MCF 10A (cell line): ENCODE measurements around the gene CCDC57. TPM values are rescaled to one million over a fixed set of nuclear protein-coding genes. Genes with fewer than 3 reads are reported as not detected.

ENCODE experiments used
- BruUV-seq: library from RNA; stranded (reverse); fragments of 400-500 nt; replicated peaks from 2 replicates; lab custom pipeline; 2021; lab: Mats Ljungman, UMichigan
- CTCF ChIA-PET: fragments of 300-600 bp; sonication (Branson Sonifier 250); formaldehyde crosslinking; extraction: SDS; loops from one replicate; lab custom pipeline; 2021; ENCODE audit warnings: antibody characterized with exemption, inconsistent platforms; lab: Yijun Ruan, JAX
- POLR2A ChIA-PET: fragments of 300-600, 350-650 bp; sonication (Branson Sonifier 250); formaldehyde crosslinking; extraction: SDS; loops from one replicate; lab custom pipeline; 2020; ENCODE audit warnings: antibody characterized with exemption, inconsistent platforms; lab: Yijun Ruan, JAX
- DNase-seq: peaks from one replicate; pipeline ENCODE4 v3.0.0-alpha.2; 2018; ENCODE audit not compliant: unreplicated experiment
- H3K27ac Mint-ChIP-seq: one replicate; pipeline ENCODE4 v1.8.0; 2022; ENCODE audit warnings: mild to moderate bottlenecking, low read depth, mixed read lengths; ENCODE audit not compliant: unreplicated experiment
- H3K27me3 Mint-ChIP-seq: one replicate; pipeline ENCODE4 v1.8.0; 2022; ENCODE audit warnings: mixed read lengths; ENCODE audit not compliant: insufficient read depth, unreplicated experiment
- H3K36me3 Mint-ChIP-seq: one replicate; pipeline ENCODE4 v1.8.0; 2022; ENCODE audit warnings: mild to moderate bottlenecking, moderate library complexity, mixed read lengths; ENCODE audit not compliant: insufficient read depth, unreplicated experiment
- H3K4me1 Mint-ChIP-seq: one replicate; pipeline ENCODE4 v1.8.0; 2022; ENCODE audit warnings: mixed read lengths; ENCODE audit not compliant: insufficient read depth, unreplicated experiment
- H3K4me3 Mint-ChIP-seq: one replicate; pipeline ENCODE4 v1.8.0; 2022; ENCODE audit warnings: mild to moderate bottlenecking, moderate library complexity, mixed read lengths; ENCODE audit not compliant: unreplicated experiment
- H3K9me3 Mint-ChIP-seq: one replicate; pipeline ENCODE4 v1.8.0; 2022; ENCODE audit warnings: mixed read lengths; ENCODE audit not compliant: unreplicated experiment
- CTCF ChIP-seq: fragments of 200-600 bp; IDR thresholded peaks from one replicate; pipeline ENCODE4 v1.8.0; 2022; ENCODE audit warnings: antibody characterized with exemption, mild to moderate bottlenecking; ENCODE audit not compliant: unreplicated experiment
- intact Hi-C: fragments of 100-400 bp; cut with micrococcal nuclease; formaldehyde crosslinking; loops from 2 replicates; pipeline ENCODE4 v1.14.1; 2022
- total RNA-seq: library from RNA; stranded (reverse); gene quantifications from 2 replicates; pipeline ENCODE4 v1.2.3, GENCODE V29; 2022

Gene CCDC57
- total RNA-seq, 1 experiment from 2014 or later = 86.8 TPM

- BruUV-seq = no TSS peak
- Mint-ChIP-seq H3K27ac (peak overlapping the region; percentile 86), H3K27me3 (no peaks in the 10 kb centered on the region), H3K36me3 (peaks cover 29% of the 10 kb centered on the region), H3K9me3 (no peaks in the 10 kb centered on the region), H3K4me1 (peaks cover 17% of the 10 kb centered on the region), H3K4me3 (peak overlapping the region; percentile 75)
- intact Hi-C loops = loop anchor here (1.0 kb wide), 1 partner anchor 48 kb away; no protein-coding TSS in a partner anchor
- DNase-seq = no peak
- no peak for TF ChIP-seq CTCF
- ChIA-PET CTCF (interaction anchor here (0.9 to 1.7 kb wide), 8 partner anchors 14 to 49 kb away, joined by 3 to 10 read pairs (median 4); no protein-coding TSS in a partner anchor), POLR2A (interaction anchor here (0.6 to 7.0 kb wide), 15 partner anchors 8 to 413 kb away, joined by 3 to 62 read pairs (median 3); partner anchors contain the start of genes DUS1L, FASN and FOXK2)
Measured at GRCh38 chr17:82106688-82107305, 105.8 kb downstream of the CCDC57 start.

- Mint-ChIP-seq H3K27me3 (no peaks in the 10 kb centered on the region), H3K4me1 (peaks cover 17% of the 10 kb centered on the region), H3K4me3 (peak overlapping the region; percentile 75), H3K36me3 (peaks cover 29% of the 10 kb centered on the region), H3K9me3 (no peaks in the 10 kb centered on the region), H3K27ac (peak overlapping the region; percentile 86)
- no TSS peak for BruUV-seq
- peak; percentile 28 for TF ChIP-seq CTCF
- intact Hi-C loops = loop anchor here (1.0 kb wide), 1 partner anchor 48 kb away; no protein-coding TSS in a partner anchor
- CTCF ChIA-PET = interaction anchor here (0.7 to 1.7 kb wide), 10 partner anchors 15 to 430 kb away, joined by 3 to 10 read pairs (median 4); no protein-coding TSS in a partner anchor
- POLR2A ChIA-PET = interaction anchor here (0.6 to 7.0 kb wide), 16 partner anchors 8 to 190 kb away, joined by 3 to 62 read pairs (median 3); partner anchors contain the start of genes DUS1L and FASN
- DNase-seq = peak; percentile 91
Measured at GRCh38 chr17:82105882-82106687, 106.6 kb downstream of the CCDC57 start.

GRCh38 chr17:82105417-82105881 is 107.2 kb downstream of the CCDC57 start:
- no TSS peak for BruUV-seq
- intact Hi-C loops = no loop called here
- peaks cover 17% of the 10 kb centered on the region for H3K4me1 Mint-ChIP-seq
- no peaks in the 10 kb centered on the region for H3K9me3 Mint-ChIP-seq
- CTCF ChIA-PET = interaction anchor here (0.5 to 1.7 kb wide), 9 partner anchors 16 to 430 kb away, joined by 3 to 10 read pairs (median 3); no protein-coding TSS in a partner anchor
- H3K27ac Mint-ChIP-seq = peak overlapping the region; percentile 86
- H3K4me3 Mint-ChIP-seq = peak overlapping the region; percentile 75
- peaks cover 29% of the 10 kb centered on the region for H3K36me3 Mint-ChIP-seq
- no peak for TF ChIP-seq CTCF
- no peaks in the 10 kb centered on the region for H3K27me3 Mint-ChIP-seq
- DNase-seq = no peak
- POLR2A ChIA-PET = interaction anchor here (0.6 to 7.0 kb wide), 16 partner anchors 7 to 189 kb away, joined by 3 to 62 read pairs (median 3); partner anchors contain the start of genes DCXR, DUS1L and FASN
